GM19455 (cell line): Measurements from ENCODE around the gene PRADC1.
"Not testable (repeated sequence)": the region's sequence is repeated elsewhere in the genome, so short reads cannot be mapped to it uniquely, and the experiment has no call there.

ENCODE experiments used
- ATAC-seq: cut with Tn5 transposase; IDR thresholded peaks from one replicate; pipeline ENCODE4 v1.9.1; 2021; ENCODE audit not compliant: unreplicated experiment

PRADC1 gene

GRCh38 chr2:73205611-73206010 is 27.4 kb downstream of the PRADC1 start:
- ATAC-seq, result no peak

GRCh38 chr2:73203055-73203681 is 29.9 kb downstream of the PRADC1 start:
- no peak for ATAC-seq

GRCh38 chr2:73202156-73203054 is 30.6 kb downstream of the PRADC1 start, which contains the start of gene NOTO:
NOTO (plus strand) TSS chr2:73202574; CDS start chr2:73202667, 93 bp downstream.
- no peak for ATAC-seq

GRCh38 chr2:73200281-73200680 is 32.8 kb downstream of the PRADC1 start:
- ATAC-seq, result not testable (repeated sequence)

- no peak for ATAC-seq
These were observed 35.5 kb downstream of the PRADC1 start for GRCh38 chr2:73197579-73197978.

GRCh38 chr2:73187549-73187948 is 45.5 kb downstream of the PRADC1 start:
- no peak for ATAC-seq

GRCh38 chr2:73185965-73186364 is 47.1 kb downstream of the PRADC1 start:
- no peak for ATAC-seq
